Endothelial cell of umbilical vein (primary cell): ENCODE results near the gene PAK6. TPM values are rescaled to one million over a fixed set of nuclear protein-coding genes. Genes with fewer than 3 reads are reported as not detected.

Experiments
- BruUV-seq: library from RNA; stranded (reverse); fragments of 400-500 nt; replicated peaks from 2 replicates; lab custom pipeline; 2021; lab: Mats Ljungman, UMichigan
- CTCF ChIA-PET: fragments of 300-600, 350-600 bp; sonication (Branson Sonifier 250); formaldehyde crosslinking; loops from one replicate; lab custom pipeline; 2021; ENCODE audit warnings: antibody characterized with exemption, inconsistent platforms; lab: Charles Lee
- POLR2A ChIA-PET: fragments of 300-600, 350-600 bp; sonication (Branson Sonifier 250); formaldehyde crosslinking; loops from one replicate; lab custom pipeline; 2021; ENCODE audit warnings: antibody characterized with exemption, inconsistent platforms; lab: Charles Lee
- DNase-seq: peaks from one replicate; pipeline ENCODE4 v3.0.0-alpha.2; 2011; ENCODE audit warnings: low read depth, low spot score
- FAIRE-seq: peaks from 2 replicates; lab custom pipeline; 2011; peaks lifted over from hg19 to GRCh38; lab: Jason Lieb, UNC
- H2AFZ ChIP-seq: 2 replicates; pipeline ENCODE4 v1.6.0; 2012; ENCODE audit warnings: low read depth, low read length, control low read depth, inconsistent platforms
- H3K27ac ChIP-seq: 2 replicates; pipeline ENCODE4 v1.5.1; 2011; ENCODE audit warnings: low read depth, mild to moderate bottlenecking, control low read depth, low read length, moderate library complexity; ENCODE audit not compliant: insufficient read depth
- H3K27me3 ChIP-seq, 2 experiments: 2 replicates each; pipeline versions ENCODE4 v1.6.0 to v1.6.1; 2011; ENCODE audit warnings: low read length in 2 of 2, mixed read lengths in 1 of 2; ENCODE audit not compliant: control insufficient read depth in 2 of 2, insufficient read depth in 2 of 2
- H3K36me3 ChIP-seq, 2 experiments: 2 replicates in 1 of 2; 3 replicates in 1 of 2; pipeline ENCODE4 v1.5.1; 2011; ENCODE audit warnings: low read length in 2 of 2, mild to moderate bottlenecking in 1 of 2, moderate library complexity in 1 of 2; ENCODE audit not compliant: control insufficient read depth in 2 of 2, insufficient read depth in 2 of 2; ENCODE audit errors: extremely low read depth in 1 of 2
- H3K4me1 ChIP-seq: 3 replicates; pipeline ENCODE4 v1.5.1; 2011; ENCODE audit warnings: mild to moderate bottlenecking, low read length; ENCODE audit not compliant: control insufficient read depth, insufficient read depth; ENCODE audit errors: extremely low read depth
- H3K4me2 ChIP-seq: 2 replicates; pipeline ENCODE4 v1.6.1; 2011; ENCODE audit warnings: low read length, control low read depth, mixed read lengths; ENCODE audit not compliant: insufficient read depth
- H3K4me3 ChIP-seq, 3 experiments: fragments of 200-600 bp in 1 of 3; sonication (generic), shearing (Covaris generic) in 1 of 3; replicated peaks in 1 of 3; 2 replicates each; pipeline ENCODE4 v1.5.1; 2011 to 2016; ENCODE audit warnings: control low read depth in 3 of 3, low read length in 3 of 3, mild to moderate bottlenecking in 2 of 3, inconsistent platforms in 1 of 3, low read depth in 1 of 3, moderate library complexity in 1 of 3; ENCODE audit not compliant: insufficient read depth in 1 of 3
- H3K79me2 ChIP-seq: 2 replicates; pipeline ENCODE4 v1.6.0; 2012; ENCODE audit warnings: low read length, inconsistent platforms; ENCODE audit not compliant: control insufficient read depth, insufficient read depth
- H3K9ac ChIP-seq: replicated peaks from 2 replicates; pipeline ENCODE3; 2011; ENCODE audit warnings: low read length, control low read depth; ENCODE audit not compliant: insufficient read depth; ENCODE audit errors: extremely low read depth
- H3K9me1 ChIP-seq: replicated peaks from 3 replicates; pipeline ENCODE4 v1.6.0; 2011; ENCODE audit warnings: mild to moderate bottlenecking, low read length; ENCODE audit not compliant: control insufficient read depth, insufficient read depth; ENCODE audit errors: extremely low read depth
- H3K9me3 ChIP-seq: replicated peaks from 2 replicates; pipeline ENCODE4 v1.5.1; 2012; ENCODE audit warnings: low read length, inconsistent platforms; ENCODE audit not compliant: control insufficient read depth, insufficient read depth
- H4K20me1 ChIP-seq: replicated peaks from 2 replicates; pipeline ENCODE3; 2011; ENCODE audit warnings: mild to moderate bottlenecking, low read length; ENCODE audit not compliant: control insufficient read depth, insufficient read depth; ENCODE audit errors: extremely low read depth
- EZH2 ChIP-seq: IDR thresholded peaks from 2 replicates; pipeline ENCODE4 v1.6.1; 2012; ENCODE audit warnings: borderline replicate concordance, low read depth, mild to moderate bottlenecking, moderate library complexity, low read length, inconsistent platforms; ENCODE audit not compliant: severe bottlenecking
- FOS ChIP-seq: IDR thresholded peaks from 2 replicates; pipeline ENCODE4 v1.6.1; 2011; ENCODE audit warnings: mild to moderate bottlenecking, low read length, moderate library complexity, borderline replicate concordance; ENCODE audit not compliant: insufficient read depth
- GATA2 ChIP-seq: IDR thresholded peaks from 2 replicates; pipeline ENCODE4 v1.7.0; 2011; ENCODE audit warnings: low read depth, mild to moderate bottlenecking, moderate library complexity, mixed read lengths, low read length; ENCODE audit not compliant: insufficient read length, insufficient read depth
- JUN ChIP-seq: IDR thresholded peaks from 2 replicates; pipeline ENCODE4 v1.6.1; 2011; ENCODE audit warnings: borderline replicate concordance, low read depth; ENCODE audit not compliant: insufficient read length, insufficient read depth
- MYC ChIP-seq: IDR thresholded peaks from one replicate; pipeline ENCODE4 v1.6.1; 2011; ENCODE audit warnings: mild to moderate bottlenecking, low read depth, low read length
- POLR2A ChIP-seq: IDR thresholded peaks from 2 replicates; pipeline ENCODE4 v1.6.1; 2012; ENCODE audit warnings: low read depth, mild to moderate bottlenecking, control low read depth, low read length
- POLR2AphosphoS5 ChIP-seq: IDR thresholded peaks from 2 replicates; pipeline ENCODE4 v1.6.1; 2012; ENCODE audit warnings: low read depth, mild to moderate bottlenecking, control low read depth, low read length, moderate library complexity; ENCODE audit not compliant: insufficient read depth
- dilution Hi-C: fragments of 300-500 bp; cut with MboI; formaldehyde crosslinking; loops from one replicate; pipeline ENCODE4 v1.15.0; 2019; ENCODE audit warnings: low sequenced_read_pairs; ENCODE audit not compliant: extremely low pct_ligation_motif_present
- intact Hi-C: fragments of 100-400 bp; cut with micrococcal nuclease; formaldehyde crosslinking; loops from one replicate; pipeline ENCODE4 v1.10.0; 2022
- polyA plus RNA-seq, 4 experiments: library from polyadenylated mRNA; depleted of rRNA in 3 of 4; stranded (reverse) in 3 of 4; unstranded in 1 of 4; fragments of >200 nt; gene quantifications; 2 replicates each; pipeline versions ENCODE4 v1.2.1 to v1.2.3, GENCODE V29; 2011 to 2012; ENCODE audit warnings: missing spikeins in 1 of 4
- total RNA-seq: library from RNA; stranded (reverse); gene quantifications from 2 replicates; pipeline ENCODE4 v1.2.3, GENCODE V29; 2021
- TF ChIP-seq, protein P1 (sequence below), 2 donors: IDR thresholded peaks; 1 replicate in 1 of 2; 2 replicates in 1 of 2; pipeline ENCODE4 v1.5.1; 2011; ENCODE audit warnings: low read length in 2 of 2, mild to moderate bottlenecking in 2 of 2, moderate library complexity in 2 of 2, control low read depth in 1 of 2, inconsistent platforms in 1 of 2, low read depth in 1 of 2; ENCODE audit not compliant: insufficient read depth in 1 of 2; ENCODE audit errors: extremely low read depth in 1 of 2
- TF ChIP-seq, protein P2 (sequence below): IDR thresholded peaks from 2 replicates; pipeline ENCODE4 v1.6.1; 2011; ENCODE audit not compliant: insufficient read depth, insufficient read length

PAK6 gene
- total and polyA plus RNA-seq, 2 donors (not counting 3 experiments of a cell fraction or from before 2014, with no cell fraction given) = not detected

DNA sequence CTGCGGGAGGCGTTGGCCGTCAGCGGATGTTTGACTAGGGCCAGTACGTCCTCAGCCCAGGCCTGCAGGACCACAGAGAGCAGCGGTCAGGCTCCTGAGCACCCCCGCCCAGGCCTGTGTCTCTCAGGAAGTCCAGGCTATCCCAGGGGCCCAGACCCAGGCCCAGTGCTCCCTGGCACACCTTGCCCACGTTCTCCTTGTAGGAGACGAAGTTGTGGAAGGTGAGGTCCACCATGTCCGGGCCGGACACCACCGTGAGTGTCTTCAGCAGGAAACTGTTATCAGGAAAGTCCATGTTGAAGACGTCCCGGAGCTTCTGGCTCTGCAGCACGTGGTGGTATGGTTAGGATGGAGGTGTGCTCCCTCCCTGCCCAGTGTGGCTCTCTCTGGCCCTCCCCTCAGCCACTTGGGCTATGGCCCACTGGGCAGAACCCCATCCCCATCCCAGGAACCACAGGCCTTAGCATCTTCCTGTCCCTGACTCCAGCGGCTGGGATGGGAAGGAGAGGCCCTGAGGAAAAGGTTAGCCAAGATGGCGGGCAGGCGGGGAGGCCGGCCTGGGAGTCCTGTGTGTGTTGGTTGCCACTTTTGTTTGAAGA, 63.5 kb downstream of the PAK6 start:
- intact Hi-C loops = no loop called here
- TF ChIP-seq, protein P1, sequence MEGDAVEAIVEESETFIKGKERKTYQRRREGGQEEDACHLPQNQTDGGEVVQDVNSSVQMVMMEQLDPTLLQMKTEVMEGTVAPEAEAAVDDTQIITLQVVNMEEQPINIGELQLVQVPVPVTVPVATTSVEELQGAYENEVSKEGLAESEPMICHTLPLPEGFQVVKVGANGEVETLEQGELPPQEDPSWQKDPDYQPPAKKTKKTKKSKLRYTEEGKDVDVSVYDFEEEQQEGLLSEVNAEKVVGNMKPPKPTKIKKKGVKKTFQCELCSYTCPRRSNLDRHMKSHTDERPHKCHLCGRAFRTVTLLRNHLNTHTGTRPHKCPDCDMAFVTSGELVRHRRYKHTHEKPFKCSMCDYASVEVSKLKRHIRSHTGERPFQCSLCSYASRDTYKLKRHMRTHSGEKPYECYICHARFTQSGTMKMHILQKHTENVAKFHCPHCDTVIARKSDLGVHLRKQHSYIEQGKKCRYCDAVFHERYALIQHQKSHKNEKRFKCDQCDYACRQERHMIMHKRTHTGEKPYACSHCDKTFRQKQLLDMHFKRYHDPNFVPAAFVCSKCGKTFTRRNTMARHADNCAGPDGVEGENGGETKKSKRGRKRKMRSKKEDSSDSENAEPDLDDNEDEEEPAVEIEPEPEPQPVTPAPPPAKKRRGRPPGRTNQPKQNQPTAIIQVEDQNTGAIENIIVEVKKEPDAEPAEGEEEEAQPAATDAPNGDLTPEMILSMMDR (IDR thresholded peaks at IDR 0.05; ENCODE audit: extremely low read depth in 1 of 2, insufficient read depth in 1 of 2, low read depth in 1 of 2, low read length in 2 of 2) = no peak
- TF ChIP-seq POLR2AphosphoS5 (no peak), MYC (no peak), GATA2 (no peak), POLR2A (no peak), JUN (no peak), EZH2 (no peak), FOS (no peak)
- TF ChIP-seq, protein P2, sequence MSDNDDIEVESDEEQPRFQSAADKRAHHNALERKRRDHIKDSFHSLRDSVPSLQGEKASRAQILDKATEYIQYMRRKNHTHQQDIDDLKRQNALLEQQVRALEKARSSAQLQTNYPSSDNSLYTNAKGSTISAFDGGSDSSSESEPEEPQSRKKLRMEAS = no peak
- dilution Hi-C loops = no loop called here
- no peak overlapping the region for H3K4me2 ChIP-seq
- H4K20me1 ChIP-seq = no peaks in the 10 kb centered on the region
- peaks cover 5 to 11% of the 10 kb centered on the region in 2 experiments for H3K27me3 ChIP-seq
- no peak overlapping the region for H3K9ac ChIP-seq
- H3K27ac ChIP-seq = no peak overlapping the region
- H3K36me3 ChIP-seq = no peaks in the 10 kb centered on the region
- no peaks in the 10 kb centered on the region for H3K9me3 ChIP-seq
- FAIRE-seq (no peak), DNase-seq (no peak)
- no peak overlapping the region for H2AFZ ChIP-seq
- no peaks in the 10 kb centered on the region for H3K9me1 ChIP-seq
- no TSS peak for BruUV-seq
- H3K79me2 ChIP-seq = no peaks in the 10 kb centered on the region
- H3K4me3 ChIP-seq = no peak overlapping the region
- CTCF ChIA-PET = interaction anchor here (1.1 to 3.9 kb wide), 8 partner anchors 9 to 36 kb away, joined by 3 to 32 read pairs (median 5); no protein-coding TSS in a partner anchor
- no peaks in the 10 kb centered on the region for H3K4me1 ChIP-seq
- POLR2A ChIA-PET = no interaction called here
